SK-N-SH treated with all-trans-retinoic acid at 6 μM for 48 hours (cell line): Measurements from ENCODE around the gene OTOF.
A peak's percentile ranks its signal among the peaks of the same experiment; 100 is the strongest.

Experiments used
- ATAC-seq: fragments of 200-7000 bp; cut with Tn5 transposase; 3 replicates; pipeline ENCODE4 v1.9.1; 2020; ENCODE audit warnings: mild to moderate bottlenecking, moderate library complexity
- BACH2 ChIP-seq: fragments of 250-450 bp; sonication (Bioruptor Pico); IDR thresholded peaks from 2 replicates; pipeline ENCODE4 v1.9.0; 2021; ENCODE audit warnings: mild to moderate bottlenecking, borderline replicate concordance
- CSDC2 ChIP-seq: fragments of 250-450 bp; sonication (Bioruptor Pico); IDR thresholded peaks from 2 replicates; pipeline ENCODE4 v1.5.0; 2020; ENCODE audit warnings: mild to moderate bottlenecking, moderate library complexity
- CSRNP3 ChIP-seq: fragments of 250-450 bp; sonication (Bioruptor Pico); IDR thresholded peaks from 2 replicates; pipeline ENCODE4 v1.5.1; 2021; ENCODE audit warnings: mild to moderate bottlenecking, moderate library complexity
- ESRRG ChIP-seq: fragments of 250-450 bp; sonication (Bioruptor Pico); IDR thresholded peaks from 2 replicates; pipeline ENCODE4 v1.6.1; 2021; ENCODE audit warnings: mild to moderate bottlenecking
- GLIS3 ChIP-seq: fragments of 250-450 bp; sonication (Bioruptor Pico); IDR thresholded peaks from 2 replicates; pipeline ENCODE4 v1.5.0; 2020; ENCODE audit warnings: mild to moderate bottlenecking, moderate library complexity
- ISL1 ChIP-seq: fragments of 250-450 bp; sonication (Bioruptor Pico); IDR thresholded peaks from 2 replicates; pipeline ENCODE4 v2.1.2; 2022; ENCODE audit warnings: mild to moderate bottlenecking, moderate library complexity
- OSR1 ChIP-seq: fragments of 250-450 bp; sonication (Bioruptor Pico); IDR thresholded peaks from 2 replicates; pipeline ENCODE4 v1.8.0; 2022; ENCODE audit warnings: moderate library complexity, mild to moderate bottlenecking, inconsistent platforms
- PATZ1 ChIP-seq: fragments of 250-450 bp; sonication (Bioruptor Pico); IDR thresholded peaks from 2 replicates; pipeline ENCODE4 v1.8.0; 2020; ENCODE audit warnings: mild to moderate bottlenecking, moderate library complexity, borderline replicate concordance
- POU6F1 ChIP-seq: fragments of 250-450 bp; sonication (Bioruptor Pico); IDR thresholded peaks from 2 replicates; pipeline ENCODE4 v1.8.0; 2021; ENCODE audit warnings: low read depth, mild to moderate bottlenecking, moderate library complexity, borderline replicate concordance
- PPARA ChIP-seq: fragments of 250-450 bp; sonication (Bioruptor Pico); IDR thresholded peaks from 2 replicates; pipeline ENCODE4 v1.5.0; 2020; ENCODE audit warnings: mild to moderate bottlenecking, borderline replicate concordance
- RARB ChIP-seq: fragments of 250-450 bp; sonication (Bioruptor Pico); IDR thresholded peaks from 2 replicates; pipeline ENCODE4 v1.8.0; 2021; ENCODE audit warnings: mild to moderate bottlenecking, moderate library complexity
- SNAI2 ChIP-seq: fragments of 250-450 bp; sonication (Bioruptor Pico); IDR thresholded peaks from 2 replicates; pipeline ENCODE4 v1.5.0; 2020; ENCODE audit warnings: mild to moderate bottlenecking, moderate library complexity
- TCF4 ChIP-seq: fragments of 250-450 bp; sonication (Bioruptor Pico); IDR thresholded peaks from 2 replicates; pipeline ENCODE4 v1.8.0; 2021; ENCODE audit warnings: mild to moderate bottlenecking, moderate library complexity, borderline replicate concordance
- TOX ChIP-seq: fragments of 250-450 bp; sonication (Bioruptor Pico); IDR thresholded peaks from 2 replicates; pipeline ENCODE4 v1.8.0; 2021; ENCODE audit warnings: mild to moderate bottlenecking, moderate library complexity, borderline replicate concordance
- TSHZ2 ChIP-seq: fragments of 250-450 bp; sonication (Bioruptor Pico); IDR thresholded peaks from 2 replicates; pipeline ENCODE4 v1.5.0; 2020; ENCODE audit warnings: mild to moderate bottlenecking, moderate library complexity
- ZC3H10 ChIP-seq: fragments of 250-450 bp; sonication (Bioruptor Pico); IDR thresholded peaks from 2 replicates; pipeline ENCODE4 v1.5.1; 2021; ENCODE audit warnings: mild to moderate bottlenecking, moderate library complexity
- ZFP3 ChIP-seq: fragments of 250-450 bp; sonication (Bioruptor Pico); IDR thresholded peaks from 2 replicates; pipeline ENCODE4 v1.5.0; 2020; ENCODE audit warnings: mild to moderate bottlenecking, moderate library complexity
- ZFP30 ChIP-seq: fragments of 450-650 bp; formaldehyde crosslinking; IDR thresholded peaks from 2 replicates; pipeline ENCODE4 v1.5.0; 2022; ENCODE audit warnings: mild to moderate bottlenecking, moderate library complexity
- ZNF565 ChIP-seq: fragments of 450-650 bp; formaldehyde crosslinking; conservative IDR thresholded peaks from 2 replicates; pipeline ENCODE4 v1.5.0; 2020; ENCODE audit warnings: low read depth, mild to moderate bottlenecking, moderate library complexity
- ZNF70 ChIP-seq: fragments of 450-650 bp; formaldehyde crosslinking; IDR thresholded peaks from 2 replicates; pipeline ENCODE4 v1.5.0; 2020; ENCODE audit warnings: mild to moderate bottlenecking, moderate library complexity
- ZNF8 ChIP-seq: fragments of 450-650 bp; formaldehyde crosslinking; IDR thresholded peaks from 2 replicates; pipeline ENCODE4 v1.5.0; 2020; ENCODE audit warnings: mild to moderate bottlenecking, moderate library complexity

The OTOF gene

GRCh38 chr2:26522751-26523171, 44.8 kb upstream of the OTOF start (continued):
- TF ChIP-seq TSHZ2 (CRISPR knock-in tag) = no peak
- no peak for TF ChIP-seq SNAI2 (CRISPR knock-in tag)
- no peak for TF ChIP-seq PATZ1 (CRISPR knock-in tag)
- TF ChIP-seq GLIS3 (CRISPR knock-in tag) = no peak

GRCh38 chr2:26522325-26522724, 44.4 kb upstream of the OTOF start:
- ATAC-seq = no peak
- TF ChIP-seq RARB (CRISPR knock-in tag) (no peak), GLIS3 (CRISPR knock-in tag) (no peak), ZNF565 (CRISPR knock-in tag) (no peak), POU6F1 (CRISPR knock-in tag) (no peak), PPARA (CRISPR knock-in tag) (no peak), ZC3H10 (CRISPR knock-in tag) (no peak), TOX (CRISPR knock-in tag) (no peak), BACH2 (no peak), ZFP3 (CRISPR knock-in tag) (no peak)
- TF ChIP-seq, all 23 proteins: peak for 0

GRCh38 chr2:26521913-26522180, 43.9 kb upstream of the OTOF start:
- no peak for TF ChIP-seq RARB (CRISPR knock-in tag)
- no peak for TF ChIP-seq ZFP30 (CRISPR knock-in tag)
- no peak for TF ChIP-seq ISL1 (CRISPR knock-in tag)
- no peak for TF ChIP-seq ZNF565 (CRISPR knock-in tag)
- no peak for TF ChIP-seq OSR1
- no peak for TF ChIP-seq CSRNP3 (CRISPR knock-in tag)
- no peak for TF ChIP-seq ZC3H10 (CRISPR knock-in tag)
- TF ChIP-seq CSDC2 (CRISPR knock-in tag) = no peak
- no peak for TF ChIP-seq ZNF8 (CRISPR knock-in tag)
- TF ChIP-seq ZNF70 = no peak
- TF ChIP-seq TSHZ2 (CRISPR knock-in tag) = no peak
- no peak for TF ChIP-seq SNAI2 (CRISPR knock-in tag)
- no peak for TF ChIP-seq ESRRG (CRISPR knock-in tag)
- no peak for TF ChIP-seq TCF4
- TF ChIP-seq PATZ1 (CRISPR knock-in tag) = no peak
- no peak for TF ChIP-seq POU6F1 (CRISPR knock-in tag)
- TF ChIP-seq, all 23 proteins: peak for 0

More at GRCh38 chr2:26521913-26522180, 43.9 kb upstream of the OTOF start:
- ATAC-seq = peak; percentile 29
